Peyer's patch (tissue), 4 donors: ENCODE data around the gene RPS2.
A peak's percentile ranks its signal among the peaks of the same experiment; 100 is the strongest.

ENCODE experiments used
- POLR2A ChIP-seq, 2 donors: fragments of 450-650 bp; IDR thresholded peaks; one replicate each; pipeline ENCODE4 v1.5.1; 2017; ENCODE audit warnings: antibody characterized with exemption in 2 of 2, mild to moderate bottlenecking in 2 of 2, moderate library complexity in 2 of 2
- TF ChIP-seq, protein P1 (sequence below), 6 experiments: fragments of 450-650 bp in 4 of 6; fragments of 200-600 bp in 2 of 6; sonication (generic) in 1 of 6; IDR thresholded peaks; one replicate each; pipeline ENCODE4 v1.5.1; 2017 to 2019; ENCODE audit warnings: antibody characterized with exemption in 6 of 6, mild to moderate bottlenecking in 3 of 6, moderate library complexity in 1 of 6

DNA sequence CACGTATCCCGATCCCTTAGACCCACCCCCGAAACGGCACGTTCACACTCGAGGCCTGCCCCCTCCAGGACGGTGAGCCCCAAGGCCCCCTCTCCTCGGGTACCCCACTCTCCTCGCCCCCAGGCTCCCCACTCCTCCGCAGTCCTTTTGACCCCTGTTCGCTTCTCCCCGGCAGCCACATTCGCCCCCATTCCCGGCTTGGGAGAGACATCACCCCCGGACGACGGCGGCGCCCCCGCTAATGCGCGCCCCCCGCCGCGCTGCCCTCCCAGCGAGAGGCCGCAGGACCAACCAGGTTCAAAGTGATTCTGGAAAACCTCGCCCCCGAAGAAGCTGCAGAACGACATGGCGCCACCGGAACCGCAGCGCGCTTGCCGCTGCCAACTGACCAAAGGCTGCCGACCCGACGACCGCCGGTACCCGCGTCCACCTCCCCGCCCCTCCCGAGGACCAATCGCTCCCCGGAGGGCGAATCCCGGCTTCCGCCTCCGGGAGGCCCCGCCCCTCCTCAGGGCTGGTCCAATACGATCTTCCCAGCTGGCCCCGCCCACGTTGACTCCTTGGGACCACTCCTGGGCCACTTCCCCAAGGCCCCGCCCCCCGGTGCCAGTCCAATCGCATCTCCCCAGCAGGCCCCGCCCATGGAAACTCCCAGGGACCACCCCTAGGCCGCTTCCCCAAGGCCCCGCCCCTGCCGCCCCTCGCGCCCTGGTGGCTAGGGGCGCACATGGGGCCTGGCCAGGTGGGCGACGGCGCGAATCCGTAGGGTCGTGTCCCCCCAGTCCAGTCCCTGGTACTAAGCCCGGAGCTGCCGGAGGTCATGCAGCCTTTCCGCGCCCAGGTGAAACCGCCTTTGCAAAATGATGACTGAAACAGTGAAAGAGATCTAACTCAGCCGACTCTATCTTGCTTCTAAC lies 21.6 kb downstream of the RPS2 start, which contains the start of gene MSRB1:
- TF ChIP-seq, protein P1, sequence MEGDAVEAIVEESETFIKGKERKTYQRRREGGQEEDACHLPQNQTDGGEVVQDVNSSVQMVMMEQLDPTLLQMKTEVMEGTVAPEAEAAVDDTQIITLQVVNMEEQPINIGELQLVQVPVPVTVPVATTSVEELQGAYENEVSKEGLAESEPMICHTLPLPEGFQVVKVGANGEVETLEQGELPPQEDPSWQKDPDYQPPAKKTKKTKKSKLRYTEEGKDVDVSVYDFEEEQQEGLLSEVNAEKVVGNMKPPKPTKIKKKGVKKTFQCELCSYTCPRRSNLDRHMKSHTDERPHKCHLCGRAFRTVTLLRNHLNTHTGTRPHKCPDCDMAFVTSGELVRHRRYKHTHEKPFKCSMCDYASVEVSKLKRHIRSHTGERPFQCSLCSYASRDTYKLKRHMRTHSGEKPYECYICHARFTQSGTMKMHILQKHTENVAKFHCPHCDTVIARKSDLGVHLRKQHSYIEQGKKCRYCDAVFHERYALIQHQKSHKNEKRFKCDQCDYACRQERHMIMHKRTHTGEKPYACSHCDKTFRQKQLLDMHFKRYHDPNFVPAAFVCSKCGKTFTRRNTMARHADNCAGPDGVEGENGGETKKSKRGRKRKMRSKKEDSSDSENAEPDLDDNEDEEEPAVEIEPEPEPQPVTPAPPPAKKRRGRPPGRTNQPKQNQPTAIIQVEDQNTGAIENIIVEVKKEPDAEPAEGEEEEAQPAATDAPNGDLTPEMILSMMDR (IDR thresholded peaks at IDR 0.05): peak in 2 of 6 experiments; percentile 12 to 20
- TF ChIP-seq POLR2A (IDR thresholded peaks at IDR 0.05): peak; percentile 94 to 97
